Neuron (in vitro differentiated cells): ENCODE measurements around the gene CD52.
"Not testable (repeated sequence)": the region's sequence is repeated elsewhere in the genome, so short reads cannot be mapped to it uniquely, and the experiment has no call there.

Experiments used
- H2AFZ ChIP-seq: one replicate; pipeline ENCODE4 v1.6.1; 2013; ENCODE audit warnings: low read depth, mild to moderate bottlenecking, inconsistent platforms, low read length, moderate library complexity
- H3K27me3 ChIP-seq: one replicate; pipeline ENCODE4 v1.6.1; 2013; ENCODE audit warnings: low read length; ENCODE audit not compliant: insufficient read depth
- H3K36me3 ChIP-seq: one replicate; pipeline ENCODE4 v1.6.1; 2013; ENCODE audit warnings: low read length; ENCODE audit not compliant: insufficient read depth
- H3K4me1 ChIP-seq: one replicate; pipeline ENCODE4 v1.6.1; 2013; ENCODE audit warnings: low read length; ENCODE audit not compliant: insufficient read depth
- H3K4me3 ChIP-seq: 2 replicates; pipeline ENCODE4 v1.5.1; 2013; ENCODE audit warnings: mild to moderate bottlenecking, low read length, moderate library complexity
- H3K9me3 ChIP-seq: one replicate; pipeline ENCODE4 v1.6.1; 2013; ENCODE audit warnings: low read length

CD52 gene

DNA sequence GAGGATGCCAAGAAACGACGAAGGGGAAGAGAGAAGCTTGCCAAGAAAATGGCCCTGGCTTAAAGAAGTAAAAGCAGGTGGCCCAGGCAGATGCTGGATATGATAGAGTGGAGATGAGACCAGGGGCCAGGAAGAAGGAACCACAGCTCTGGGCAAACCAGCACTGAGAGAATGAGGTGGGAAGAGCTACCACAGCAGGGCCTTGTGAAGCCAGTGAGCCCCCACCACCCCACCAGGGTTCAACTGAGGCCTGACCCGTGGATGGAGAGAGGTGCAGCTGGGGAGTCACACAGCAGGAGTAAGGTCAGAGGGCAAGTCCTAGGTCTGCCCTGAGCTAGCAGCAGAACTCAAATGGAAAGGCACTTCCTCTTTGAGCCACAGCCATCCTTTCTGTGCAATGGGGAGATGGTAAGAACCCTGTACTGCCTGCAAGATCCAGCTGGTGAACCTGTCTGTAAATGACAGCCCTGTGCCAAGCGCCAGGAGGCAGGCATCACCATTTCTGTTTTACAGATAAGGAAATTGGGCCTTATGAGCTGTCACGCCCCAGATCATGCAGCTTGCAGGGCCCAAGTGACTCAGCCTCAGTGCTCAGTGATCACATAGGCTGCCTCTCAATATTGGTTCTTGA is 29.3 kb upstream of the CD52 start:
- Histone ChIP-seq H3K27me3 (no peaks in the 10 kb centered on the region), H3K9me3 (no peaks in the 10 kb centered on the region), H3K4me1 (peaks cover 19% of the 10 kb centered on the region), H2AFZ (no peak overlapping the region), H3K4me3 (no peak overlapping the region), H3K36me3 (no peaks in the 10 kb centered on the region)

DNA sequence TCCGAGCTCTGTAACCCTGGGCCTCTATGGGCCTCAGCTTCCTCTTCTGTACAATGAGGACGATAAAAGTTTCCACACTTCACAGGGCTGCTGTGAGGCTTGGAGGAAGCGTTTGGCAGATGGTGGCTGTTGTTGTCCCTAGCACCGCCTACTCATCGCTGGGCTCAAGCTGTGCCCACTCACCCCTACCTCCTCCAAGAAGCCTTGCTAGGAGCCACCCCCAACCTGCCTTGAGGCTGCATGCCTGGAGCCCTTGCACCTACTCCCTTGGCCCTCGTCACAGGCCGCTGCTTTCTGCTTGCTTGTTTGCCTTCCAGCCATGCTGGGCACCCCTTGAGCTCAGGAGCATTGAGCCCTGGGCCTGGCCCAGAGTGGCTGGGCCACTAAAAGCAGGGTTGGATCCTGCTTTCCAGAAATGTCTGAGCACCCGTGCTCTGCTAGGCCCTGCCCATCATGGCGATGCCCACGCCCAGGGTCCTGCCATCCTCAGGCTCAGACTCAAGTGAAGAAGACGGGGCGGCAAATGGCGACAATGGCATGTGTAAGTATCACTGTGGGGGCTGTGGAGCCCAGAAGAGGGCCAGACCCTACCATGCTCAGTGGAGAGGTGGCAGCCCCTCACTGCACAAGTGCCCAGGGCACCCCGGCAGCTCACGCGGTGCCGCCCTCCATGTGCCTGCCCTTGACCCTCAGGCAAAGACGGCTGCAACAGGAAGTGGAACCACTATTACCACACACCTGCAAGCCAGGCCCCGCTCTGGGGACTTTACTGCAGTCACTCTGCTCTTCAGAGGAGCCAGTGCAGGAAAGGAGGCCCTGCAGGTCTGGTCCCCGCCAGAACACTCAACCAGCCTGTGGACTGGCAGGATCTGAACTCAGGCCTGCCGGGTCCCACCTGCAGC is 28.3 kb upstream of the CD52 start:
- Histone ChIP-seq H3K9me3 (no peaks in the 10 kb centered on the region), H3K27me3 (no peaks in the 10 kb centered on the region), H3K4me3 (no peak overlapping the region), H3K4me1 (peaks cover 19% of the 10 kb centered on the region), H3K36me3 (no peaks in the 10 kb centered on the region), H2AFZ (no peak overlapping the region)

DNA sequence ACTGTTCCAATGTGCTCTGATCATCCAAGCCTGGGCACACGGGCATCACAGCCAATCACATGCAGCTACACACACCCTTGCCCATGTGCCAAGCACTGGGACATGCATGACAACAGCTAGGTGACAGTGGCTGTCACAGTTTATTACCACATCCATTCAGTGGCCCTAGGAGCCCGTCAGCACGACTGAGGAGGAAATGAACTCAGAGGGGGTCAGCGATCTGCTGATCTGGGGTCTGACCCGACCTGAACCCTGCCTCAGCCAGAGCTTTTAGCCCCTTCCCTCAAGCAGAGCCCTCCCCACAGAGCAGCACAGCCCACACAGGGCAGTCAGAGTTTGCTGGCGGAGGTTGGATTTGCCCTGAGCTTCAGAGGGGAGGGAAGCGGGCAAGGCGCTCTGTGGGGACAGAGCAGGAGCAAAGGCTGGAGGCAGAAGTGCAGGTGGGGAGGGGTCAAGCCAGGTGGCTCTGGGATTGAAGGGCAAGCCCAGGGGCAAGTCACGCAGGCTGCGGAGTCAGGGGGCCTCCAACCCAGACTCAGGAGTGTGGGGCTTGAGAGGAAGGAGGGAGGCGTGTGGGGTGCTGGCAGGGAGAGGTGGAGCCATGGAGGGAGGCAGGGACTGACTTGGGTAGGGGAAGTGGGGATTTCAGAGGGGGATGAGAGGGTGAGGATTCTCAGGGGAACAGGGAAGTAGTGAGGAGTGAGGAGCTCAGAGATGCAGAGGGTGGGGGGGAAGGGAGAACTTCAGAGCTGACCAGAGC is 27.5 kb upstream of the CD52 start:
- H3K27me3 ChIP-seq, result no peaks in the 10 kb centered on the region
- no peak overlapping the region for H3K4me3 ChIP-seq
- H3K9me3 ChIP-seq, result no peaks in the 10 kb centered on the region
- peaks cover 19% of the 10 kb centered on the region for H3K4me1 ChIP-seq
- no peak overlapping the region for H2AFZ ChIP-seq
- H3K36me3 ChIP-seq, result no peaks in the 10 kb centered on the region

DNA sequence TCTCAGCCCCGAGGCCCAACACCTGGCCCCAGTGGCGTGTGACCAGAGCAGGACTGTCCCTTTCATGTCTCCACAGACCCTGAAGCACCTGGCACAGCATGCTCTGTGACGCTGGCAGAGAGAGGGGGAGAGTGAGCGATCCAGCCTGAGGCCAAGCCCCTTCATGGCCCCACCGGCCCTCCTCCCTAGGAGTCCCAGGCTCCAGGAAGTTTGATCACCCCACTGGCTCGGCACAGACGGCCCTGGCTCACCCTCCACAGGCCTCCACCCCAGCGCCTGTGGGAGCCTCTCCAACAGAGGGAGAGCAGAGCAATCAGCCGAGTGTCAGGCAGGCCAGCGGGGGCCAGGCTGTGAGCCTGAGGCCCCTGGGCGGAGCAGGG is 26.9 kb upstream of the CD52 start:
- no peaks in the 10 kb centered on the region for H3K9me3 ChIP-seq
- no peak overlapping the region for H2AFZ ChIP-seq
- no peak overlapping the region for H3K4me3 ChIP-seq
- peaks cover 19% of the 10 kb centered on the region for H3K4me1 ChIP-seq
- no peaks in the 10 kb centered on the region for H3K36me3 ChIP-seq
- H3K27me3 ChIP-seq, result no peaks in the 10 kb centered on the region

DNA sequence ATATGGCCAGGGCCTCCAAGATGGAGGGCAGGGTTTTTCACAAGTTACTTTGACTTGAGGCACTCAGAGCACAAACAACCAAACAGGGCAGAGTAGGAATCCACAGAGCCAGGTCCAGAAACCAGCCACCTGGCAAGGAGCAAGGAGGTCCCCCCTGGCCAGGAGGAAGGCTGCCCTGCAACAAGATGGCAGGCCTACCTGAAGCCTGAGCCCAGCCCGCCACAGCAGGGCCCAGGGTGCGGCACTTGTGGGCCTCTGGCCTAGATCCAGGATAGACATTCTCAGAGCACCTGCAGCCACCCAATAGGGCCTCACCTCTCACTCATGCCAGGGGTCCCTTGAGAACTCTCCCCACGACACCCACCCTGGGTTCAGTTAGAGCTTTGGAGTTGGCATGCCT is 26.3 kb upstream of the CD52 start:
- Histone ChIP-seq H3K4me1 (peaks cover 17% of the 10 kb centered on the region), H3K4me3 (no peak overlapping the region), H2AFZ (no peak overlapping the region), H3K9me3 (no peaks in the 10 kb centered on the region), H3K36me3 (no peaks in the 10 kb centered on the region), H3K27me3 (no peaks in the 10 kb centered on the region)

DNA sequence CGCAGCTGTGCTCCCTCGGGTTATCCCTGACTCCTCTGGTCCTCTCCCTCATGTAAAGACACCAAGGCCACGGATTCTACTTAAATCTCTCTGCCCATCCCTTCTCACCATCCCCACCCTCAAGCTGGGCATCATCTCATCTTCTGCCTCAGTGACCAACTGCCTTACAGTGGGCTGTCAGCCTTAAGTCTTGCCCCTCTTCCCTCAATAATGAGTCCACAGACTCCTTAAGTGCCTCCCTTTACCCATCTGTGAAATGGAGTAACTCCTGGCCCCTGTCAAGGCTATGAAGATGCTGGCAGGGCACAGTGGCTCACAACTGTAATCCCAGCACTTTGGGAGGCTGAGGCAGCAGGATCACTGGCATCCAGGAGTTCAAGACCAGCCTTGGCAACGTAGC is 25.8 kb upstream of the CD52 start:
- Histone ChIP-seq H3K27me3 (no peaks in the 10 kb centered on the region), H3K9me3 (no peaks in the 10 kb centered on the region), H3K4me1 (peaks cover 14% of the 10 kb centered on the region), H3K4me3 (no peak overlapping the region), H3K36me3 (peaks cover 2% of the 10 kb centered on the region), H2AFZ (no peak overlapping the region)

DNA sequence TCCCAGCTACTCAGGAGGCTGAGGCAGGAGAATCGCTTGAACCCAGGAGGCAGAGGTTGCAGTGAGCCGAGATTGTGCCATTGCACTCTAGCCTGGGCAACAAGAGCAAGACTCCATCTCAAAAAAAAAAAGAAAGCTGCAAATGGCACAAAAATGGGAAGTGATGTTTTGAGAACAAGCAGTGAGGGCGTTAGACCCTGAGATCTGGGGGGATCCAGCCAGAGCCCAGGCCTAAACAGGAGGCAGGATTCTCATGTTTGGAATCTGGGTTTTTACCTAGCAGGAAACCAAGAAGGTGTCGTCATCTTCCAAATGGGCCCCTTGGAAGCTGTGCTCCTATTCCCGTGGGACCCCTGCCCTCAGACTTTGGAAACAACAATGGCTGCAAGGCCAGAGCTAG is 25.0 kb upstream of the CD52 start:
- H3K9me3 ChIP-seq, H3K4me3 ChIP-seq, H2AFZ ChIP-seq, H3K36me3 ChIP-seq, H3K27me3 ChIP-seq, H3K4me1 ChIP-seq: not testable (repeated sequence)

DNA sequence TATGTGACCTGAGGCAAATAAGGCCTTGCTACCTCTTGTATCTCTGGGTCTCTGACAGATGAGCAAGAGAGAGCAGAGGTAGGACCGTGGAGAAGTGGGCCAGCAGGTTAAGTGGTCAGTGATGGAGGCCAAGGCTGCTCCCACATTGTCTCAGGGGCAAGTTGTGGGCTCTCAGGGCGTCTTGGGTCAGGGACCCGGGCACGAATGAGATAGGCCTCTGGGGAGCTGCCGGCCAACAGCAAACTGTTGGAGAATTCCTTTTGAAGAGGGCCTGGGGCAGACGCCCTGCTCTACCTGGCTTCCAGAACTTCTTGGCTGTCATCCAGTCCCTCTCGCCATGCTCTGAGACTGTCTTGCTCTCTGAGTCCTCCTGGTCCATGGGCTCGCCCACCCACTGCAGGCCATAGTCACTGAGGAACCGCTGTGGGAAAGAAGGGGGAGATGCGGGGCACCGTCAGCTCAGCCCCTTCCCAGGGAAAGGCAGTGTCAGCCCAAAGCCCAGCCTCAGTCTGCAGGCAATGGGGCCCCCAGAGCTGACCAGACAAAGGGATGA is 23.8 kb upstream of the CD52 start:
- peaks cover 4% of the 10 kb centered on the region for H3K36me3 ChIP-seq
- no peak overlapping the region for H2AFZ ChIP-seq
- H3K4me1 ChIP-seq, result peaks cover 3% of the 10 kb centered on the region
- no peak overlapping the region for H3K4me3 ChIP-seq
- H3K9me3 ChIP-seq, result no peaks in the 10 kb centered on the region
- no peaks in the 10 kb centered on the region for H3K27me3 ChIP-seq

DNA sequence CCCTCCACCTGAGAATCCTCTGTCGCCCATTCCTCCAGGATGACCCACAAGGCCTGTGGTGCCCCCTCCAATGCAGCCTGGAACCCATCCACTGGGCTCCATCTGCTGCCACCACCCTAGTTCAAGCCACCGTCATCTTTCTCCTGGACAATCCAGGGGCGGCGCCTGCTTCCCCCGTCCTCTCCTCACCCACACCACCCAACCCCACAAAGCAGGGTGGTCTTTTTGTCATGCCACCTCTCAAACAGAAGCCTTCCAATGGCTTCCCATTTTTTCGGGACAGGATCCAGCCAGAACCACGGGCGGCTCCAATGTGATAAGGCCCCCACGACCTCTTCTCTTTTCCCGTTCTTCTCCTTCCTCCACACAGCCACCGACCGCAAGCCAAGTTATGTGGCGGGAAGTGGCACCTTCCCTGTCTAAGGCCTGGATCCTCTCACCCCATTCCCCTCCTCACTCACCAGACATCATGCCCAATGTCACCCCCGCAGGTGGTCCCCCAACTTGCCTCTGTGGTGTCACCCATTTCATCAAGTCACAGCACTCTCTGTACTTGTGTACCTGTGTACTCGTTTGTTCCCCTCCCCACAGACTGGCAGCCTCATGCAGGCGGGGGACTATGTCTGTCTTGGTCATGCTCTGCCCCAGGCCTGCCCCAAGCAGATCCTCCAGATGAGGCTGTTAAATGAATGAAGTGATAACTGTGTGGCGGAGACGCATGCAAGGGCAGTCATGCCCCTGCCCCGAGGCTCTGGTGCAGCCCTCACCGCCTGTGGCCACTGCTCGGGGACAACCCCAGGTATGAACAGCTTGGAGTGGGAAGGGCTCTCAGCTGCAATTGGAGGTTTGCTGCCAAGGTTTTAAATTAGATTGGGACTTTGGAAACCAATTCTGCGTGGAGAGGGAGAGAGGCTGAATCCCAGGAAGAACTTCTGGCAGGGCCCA is 22.3 kb upstream of the CD52 start:
- H3K27me3 ChIP-seq, result no peaks in the 10 kb centered on the region
- no peaks in the 10 kb centered on the region for H3K9me3 ChIP-seq
- peaks cover 4% of the 10 kb centered on the region for H3K36me3 ChIP-seq
- H3K4me3 ChIP-seq, result no peak overlapping the region
- H2AFZ ChIP-seq, result no peak overlapping the region
- H3K4me1 ChIP-seq, result no peaks in the 10 kb centered on the region

DNA sequence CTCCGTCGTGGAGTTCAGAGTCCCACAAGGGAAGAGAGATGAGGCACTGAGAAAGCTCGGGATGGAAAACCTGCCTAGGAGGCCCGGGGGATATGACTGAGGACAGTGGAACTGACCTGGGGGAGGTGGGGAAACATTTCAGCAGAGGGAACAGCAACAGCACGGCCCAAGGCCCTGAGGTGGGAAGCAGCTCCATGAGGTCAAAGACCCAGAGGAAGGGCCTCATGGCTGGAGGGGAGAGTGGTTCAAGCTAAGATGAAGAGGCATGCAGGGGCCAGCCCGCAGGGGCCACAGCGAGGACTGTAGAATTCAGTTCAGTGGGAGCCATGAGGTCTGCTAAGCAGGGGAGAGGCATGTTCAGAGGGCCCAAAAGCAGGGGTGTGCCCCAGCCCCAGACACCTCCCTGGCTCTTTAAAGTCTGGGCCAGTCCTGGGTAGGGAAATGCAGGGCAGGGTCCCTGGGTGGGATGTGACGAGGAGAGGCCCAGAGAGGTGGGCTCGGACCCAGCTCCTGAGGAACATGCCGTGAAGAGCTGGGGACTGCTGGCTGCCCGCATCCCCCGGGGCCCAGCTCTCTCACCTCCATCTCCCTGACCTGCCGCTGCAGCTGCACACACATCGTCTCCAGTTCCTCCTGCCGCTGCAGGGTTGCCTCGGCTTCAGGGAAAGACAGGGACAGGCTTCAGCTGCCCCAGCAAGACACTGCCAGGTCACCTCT is 21.3 kb upstream of the CD52 start:
- no peak overlapping the region for H2AFZ ChIP-seq
- peaks cover 4% of the 10 kb centered on the region for H3K36me3 ChIP-seq
- H3K27me3 ChIP-seq, result no peaks in the 10 kb centered on the region
- no peaks in the 10 kb centered on the region for H3K9me3 ChIP-seq
- H3K4me3 ChIP-seq, result no peak overlapping the region
- no peaks in the 10 kb centered on the region for H3K4me1 ChIP-seq

DNA sequence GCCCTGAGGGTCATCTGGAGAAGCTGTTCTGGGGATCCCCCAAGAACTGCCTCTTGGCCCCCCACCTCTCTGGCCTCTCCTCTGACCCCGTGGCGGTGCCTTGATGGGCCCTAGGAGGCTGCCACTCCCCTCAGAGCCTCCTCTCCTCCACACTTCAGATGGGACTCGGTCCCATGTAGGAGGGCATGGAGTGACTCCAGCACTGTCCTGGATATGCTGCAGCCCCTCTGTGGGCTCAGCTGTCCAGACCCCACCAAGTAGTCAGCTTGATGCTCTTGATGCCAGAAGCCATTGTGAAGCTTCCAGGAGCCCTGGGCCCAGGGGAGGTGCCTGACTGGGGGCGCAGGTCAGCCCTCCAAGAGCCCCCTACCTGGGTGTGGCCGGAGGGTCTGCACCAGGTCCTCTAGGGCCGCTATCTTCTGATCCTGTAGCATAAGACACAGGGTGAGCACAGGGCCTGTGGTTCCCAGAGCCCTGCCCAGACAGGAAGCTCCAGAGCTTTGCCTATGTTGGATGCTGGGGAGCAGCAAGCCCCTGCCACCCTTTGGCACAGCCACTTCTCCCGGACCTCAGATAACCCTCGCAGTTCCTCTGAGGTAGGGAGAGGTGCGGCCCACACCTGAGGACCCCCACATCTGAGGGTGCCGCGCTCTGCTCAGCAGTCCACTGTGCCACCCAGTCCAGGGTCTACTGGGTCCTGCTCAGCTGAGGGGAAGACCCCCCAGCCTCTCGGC is 20.5 kb upstream of the CD52 start:
- H3K9me3 ChIP-seq, result no peaks in the 10 kb centered on the region
- no peak overlapping the region for H2AFZ ChIP-seq
- H3K4me1 ChIP-seq, result no peaks in the 10 kb centered on the region
- H3K4me3 ChIP-seq, result no peak overlapping the region
- H3K36me3 ChIP-seq, result peaks cover 4% of the 10 kb centered on the region
- no peaks in the 10 kb centered on the region for H3K27me3 ChIP-seq
